Adrenal gland (tissue), 12 donors: ENCODE data around the gene GFOD1. TPM values are rescaled to one million over a fixed set of nuclear protein-coding genes. Genes with fewer than 3 reads are reported as not detected.
A peak's percentile ranks its signal among the peaks of the same experiment; 100 is the strongest.

Source experiments
- DNase-seq, 7 donors: peaks; one replicate each; pipeline ENCODE4 v3.0.0-alpha.2; 2019 to 2020
- H3K27ac ChIP-seq, 5 donors: fragments of 200-600 bp; sonication (generic) in 4 of 5; 1 replicate in 3 of 5; 2 replicates in 2 of 5; pipeline versions ENCODE4 v1.5.1 to v1.8.0; 2016 to 2020; ENCODE audit warnings: mild to moderate bottlenecking in 1 of 5
- H3K27me3 ChIP-seq: fragments of 200-600 bp; 2 replicates; pipeline ENCODE4 v1.8.0; 2021
- H3K36me3 ChIP-seq, 2 donors: fragments of 200-600 bp; replicated peaks in 1 of 2; 1 replicate in 1 of 2; 2 replicates in 1 of 2; pipeline versions ENCODE4 v1.5.1 to v1.8.0; 2018 to 2022
- H3K4me1 ChIP-seq, 2 donors: fragments of 200-600 bp; replicated peaks in 1 of 2; 1 replicate in 1 of 2; 2 replicates in 1 of 2; pipeline versions ENCODE4 v1.5.1 to v1.8.0; 2018 to 2021
- H3K4me3 ChIP-seq, 4 donors: fragments of 200-600 bp; sonication (generic) in 3 of 4; one replicate each; pipeline ENCODE4 v1.5.1; 2016 to 2018
- H3K9me3 ChIP-seq, 3 donors: fragments of 200-600 bp; sonication (generic) in 1 of 3; replicated peaks in 1 of 3; 1 replicate in 2 of 3; 2 replicates in 1 of 3; pipeline versions ENCODE4 v1.5.1 to v1.8.0; 2016 to 2021
- CTCF ChIP-seq, 6 experiments: fragments of 450-650 bp in 4 of 6; fragments of 200-600 bp in 2 of 6; sonication (generic) in 1 of 6; IDR thresholded peaks; 1 replicate in 5 of 6; 2 replicates in 1 of 6; pipeline versions ENCODE4 v1.5.1 to v1.8.0; 2016 to 2021; ENCODE audit warnings: antibody characterized with exemption in 6 of 6, mild to moderate bottlenecking in 2 of 6, moderate library complexity in 1 of 6
- POLR2A ChIP-seq, 2 donors: fragments of 450-650 bp; IDR thresholded peaks; one replicate each; pipeline ENCODE4 v1.6.1; 2017; ENCODE audit warnings: antibody characterized with exemption in 2 of 2, mild to moderate bottlenecking in 2 of 2, moderate library complexity in 1 of 2
- WGBS, 4 donors: extraction: QIAGEN DNeasy Blood & Tissue Kit in 2 of 4; methylation state at CpG; one replicate each; pipeline versions ENCODE4 v1.1.5 to v1.1.7; 2013 to 2017; 5-methylcytosine and 5-hydroxymethylcytosine counted together
- intact Hi-C, 2 donors: fragments of 100-400 bp; cut with DNase I; formaldehyde crosslinking; loops; one replicate each; pipeline versions ENCODE4 v1.14.1 to v1.15.0; 2022 to 2023
- polyA plus RNA-seq, 3 donors: library from polyadenylated mRNA; stranded (reverse); fragments of 200-250 nt in 2 of 3; fragments of 350-450 nt in 1 of 3; fragmentation: Illumina TruSeq in 1 of 3; extraction: RNeasy Lipid Tissue Mini Kit (QIAGEN cat#74804) in 1 of 3; gene quantifications; one replicate each; pipeline ENCODE4 v1.2.3, GENCODE V29; 2013 to 2014
- total RNA-seq, 9 donors: library from RNA; depleted of rRNA in 4 of 9; stranded (reverse); fragments of >200 nt in 4 of 9; fragments of 120-200 nt in 1 of 9; fragmentation: NEBNext Ultra II Directional in 1 of 9; extraction: Animal tissue kit (Norgen Biotek cat#: 25700) in 1 of 9; gene quantifications; one replicate each; pipeline versions ENCODE4 v1.1.0 to v1.2.4, GENCODE V29; 2013 to 2023
- donor health status: healthy with polysubstance abuse.
- donor health status: Bipolar disorder and iron deficiency.
- donor health status: DM: yes; HTN: yes; CAD: no.
- donor health status: DM: no; HTN: no; CAD: no.
- donor health status: DM: no; HTN: no; CAD: no.
- donor health status: DM: yes; HTN: yes; CAD: no.

The GFOD1 gene
- total and polyA plus RNA-seq, 12 donors, result 1.9 to 7.7 (median 4.1) TPM

- intact Hi-C loops, result no loop called here
- Histone ChIP-seq H3K27me3 (no peaks in the 10 kb centered on the region), H3K36me3 (no peaks in the 10 kb centered on the region), H3K27ac (no peak overlapping the region), H3K4me1 (no peaks in the 10 kb centered on the region), H3K4me3 (no peak overlapping the region), H3K9me3 (no peaks in the 10 kb centered on the region)
- TF ChIP-seq POLR2A (IDR thresholded peaks at IDR 0.05), result no peak
- TF ChIP-seq CTCF (IDR thresholded peaks at IDR 0.05), result no peak
- peak in 1 of 7 donors; percentile 13 for DNase-seq
- WGBS, 4 donors, result 59 to 73% (median 64%) methylated on average over 6 of the region's 6 CpGs
These were observed 115.3 kb downstream of the GFOD1 start for GRCh38 chr6:13372076-13372475.

- Histone ChIP-seq H3K9me3 (no peaks in the 10 kb centered on the region), H3K4me3 (no peak overlapping the region), H3K27ac (no peak overlapping the region), H3K36me3 (no peaks in the 10 kb centered on the region), H3K4me1 (no peaks in the 10 kb centered on the region), H3K27me3 (no peaks in the 10 kb centered on the region)
- WGBS, 4 donors, result 74 to 81% (median 76%) methylated on average over 7 to 9 of the region's 9 CpGs
- peak in 1 of 7 donors; percentile 17 for DNase-seq
- intact Hi-C loops, result no loop called here
- TF ChIP-seq CTCF (IDR thresholded peaks at IDR 0.05) (no peak), POLR2A (IDR thresholded peaks at IDR 0.05) (no peak)
These were observed 115.9 kb downstream of the GFOD1 start for GRCh38 chr6:13371421-13372072.

- WGBS, 4 donors, result 65 to 79% (median 75%) methylated on average over 5 of the region's 5 CpGs
- no peak overlapping the region for H3K27ac ChIP-seq
These were observed 116.8 kb downstream of the GFOD1 start for GRCh38 chr6:13370623-13371022.

GRCh38 chr6:13369591-13369990, 117.8 kb downstream of the GFOD1 start:
- no peaks in the 10 kb centered on the region for H3K36me3 ChIP-seq
- TF ChIP-seq CTCF (IDR thresholded peaks at IDR 0.05) (no peak), POLR2A (IDR thresholded peaks at IDR 0.05) (no peak)
- DNase-seq, result no peak
- no peaks in the 10 kb centered on the region for H3K9me3 ChIP-seq
- WGBS, 4 donors, result 0 to 84% (median 47%) methylated on average over 1 of the region's 1 CpG
- H3K4me3 ChIP-seq, result no peak overlapping the region
- H3K4me1 ChIP-seq, result no peaks in the 10 kb centered on the region
- no peak overlapping the region for H3K27ac ChIP-seq
- intact Hi-C loops, result no loop called here
- no peaks in the 10 kb centered on the region for H3K27me3 ChIP-seq

More at GRCh38 chr6:13370623-13371022, 116.8 kb downstream of the GFOD1 start:
- TF ChIP-seq CTCF (IDR thresholded peaks at IDR 0.05) (no peak), POLR2A (IDR thresholded peaks at IDR 0.05) (no peak)
- DNase-seq, result no peak
- H3K27me3 ChIP-seq, result no peaks in the 10 kb centered on the region
- H3K4me1 ChIP-seq, result no peaks in the 10 kb centered on the region
- H3K4me3 ChIP-seq, result no peak overlapping the region
- intact Hi-C loops, result no loop called here
- H3K36me3 ChIP-seq, result no peaks in the 10 kb centered on the region
- no peaks in the 10 kb centered on the region for H3K9me3 ChIP-seq
